HG03064 (cell line): Measurements from ENCODE around the gene EIF3B.
"Not testable (repeated sequence)": the region's sequence is repeated elsewhere in the genome, so short reads cannot be mapped to it uniquely, and the experiment has no call there.

Source experiments
- ATAC-seq: cut with Tn5 transposase; IDR thresholded peaks from one replicate; pipeline ENCODE4 v1.9.1; 2021; ENCODE audit warnings: low read depth; ENCODE audit not compliant: unreplicated experiment

The EIF3B gene

DNA sequence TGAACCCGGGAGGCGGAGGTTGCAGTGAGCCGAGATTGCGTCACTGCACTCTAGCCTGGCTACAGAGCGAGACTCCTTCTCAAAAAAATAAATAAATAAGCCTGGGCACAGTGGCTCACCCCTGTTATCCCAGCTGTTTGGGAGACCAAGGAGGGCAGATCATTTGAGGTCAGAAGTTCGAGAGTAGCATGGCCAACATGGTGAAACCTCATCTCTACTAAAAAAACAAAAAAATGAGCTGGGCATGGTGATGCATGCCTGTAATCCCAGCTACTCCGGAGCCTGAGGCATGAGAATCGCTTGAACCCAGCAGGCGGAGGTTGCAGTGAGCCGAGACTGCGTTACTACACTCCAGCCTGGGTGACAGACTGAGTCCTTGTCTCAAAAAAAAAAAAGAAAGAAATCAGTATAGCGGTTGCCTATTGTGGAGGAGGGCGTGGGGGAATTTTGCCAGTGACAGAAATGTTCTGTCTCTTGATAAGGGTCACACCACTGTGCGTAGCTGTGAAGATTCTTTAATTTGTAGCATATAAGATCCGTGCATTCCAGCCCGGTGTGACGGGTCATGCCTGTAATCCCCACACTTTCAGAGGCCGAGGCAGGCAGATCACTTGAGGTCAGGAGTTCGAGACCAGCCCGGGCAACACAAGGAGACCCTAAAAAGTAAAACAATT is 17.9 kb upstream of the EIF3B start:
- no peak for ATAC-seq

DNA sequence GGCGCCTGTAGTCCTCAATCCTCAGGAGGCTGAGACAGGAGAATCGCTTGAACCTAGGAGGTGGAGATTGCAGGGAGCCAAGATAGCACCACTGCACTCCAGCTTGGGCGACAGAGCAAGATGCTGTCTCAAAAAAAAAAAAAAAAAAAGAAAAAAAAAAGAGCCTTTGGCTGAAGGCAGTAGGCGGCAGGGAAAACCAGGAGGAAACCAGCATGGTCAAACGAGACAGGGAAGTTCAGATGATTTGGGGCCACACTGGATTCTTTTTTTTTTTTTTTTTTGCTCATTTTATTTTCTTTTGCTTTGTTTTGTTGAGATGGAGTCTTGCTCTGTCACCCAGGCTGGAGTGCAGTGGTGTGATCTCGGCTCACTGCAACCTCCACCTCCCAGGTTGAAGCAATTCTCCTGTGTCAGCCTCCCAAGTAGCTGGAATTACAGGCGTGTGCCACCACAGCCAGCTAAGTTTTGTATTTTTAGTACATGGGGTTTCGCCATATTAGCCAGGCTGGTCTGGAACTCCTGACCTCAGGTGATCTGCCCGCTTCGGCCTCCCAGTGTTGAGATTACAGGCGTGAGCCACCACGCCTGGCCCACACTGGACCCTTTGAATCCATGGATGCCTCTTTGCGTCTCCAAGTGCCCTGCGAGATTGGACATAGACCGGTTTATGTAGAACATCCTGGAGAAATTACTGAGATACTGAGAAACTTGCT is 7.1 kb upstream of the EIF3B start:
- ATAC-seq: not testable (repeated sequence)

DNA sequence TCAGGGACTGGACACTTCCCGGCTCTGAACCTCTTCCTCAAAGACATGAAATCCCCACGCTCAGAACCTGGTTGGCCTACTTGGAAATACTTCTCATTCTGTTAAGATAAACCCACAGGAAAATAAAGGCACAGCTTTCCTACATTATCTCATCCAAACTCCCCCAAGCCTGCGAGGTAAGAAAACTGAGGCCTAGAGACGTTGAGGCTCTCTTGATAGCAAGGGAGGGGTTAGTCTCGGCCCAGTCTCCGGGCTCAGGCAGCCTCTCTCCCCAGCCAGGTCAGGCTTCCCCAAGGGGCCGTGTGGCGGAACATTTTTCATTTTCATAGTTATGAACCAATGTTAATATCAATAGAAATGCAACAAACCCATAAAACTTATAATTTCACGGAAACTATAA is 4.6 kb upstream of the EIF3B start:
- ATAC-seq: no peak

DNA sequence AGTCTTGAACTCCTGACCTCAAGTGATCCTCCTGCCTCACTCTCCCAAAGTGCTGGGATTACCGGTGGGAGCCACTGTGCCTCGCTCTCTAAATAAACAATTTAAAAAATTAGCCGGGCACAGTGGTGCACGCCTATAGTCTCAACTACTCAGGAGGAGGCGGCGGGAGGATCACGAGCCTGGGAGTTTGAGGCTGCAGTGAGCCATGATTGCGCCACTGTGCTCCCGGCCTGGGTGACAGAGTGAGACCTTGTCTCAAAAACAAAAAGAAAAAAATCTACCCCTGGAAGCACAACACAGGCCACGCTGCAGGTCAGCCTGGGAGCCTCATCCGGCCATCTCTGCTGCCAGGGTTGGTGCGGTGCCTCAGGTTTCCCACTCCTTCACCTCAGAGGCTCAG is 3.8 kb upstream of the EIF3B start:
- no peak for ATAC-seq

DNA sequence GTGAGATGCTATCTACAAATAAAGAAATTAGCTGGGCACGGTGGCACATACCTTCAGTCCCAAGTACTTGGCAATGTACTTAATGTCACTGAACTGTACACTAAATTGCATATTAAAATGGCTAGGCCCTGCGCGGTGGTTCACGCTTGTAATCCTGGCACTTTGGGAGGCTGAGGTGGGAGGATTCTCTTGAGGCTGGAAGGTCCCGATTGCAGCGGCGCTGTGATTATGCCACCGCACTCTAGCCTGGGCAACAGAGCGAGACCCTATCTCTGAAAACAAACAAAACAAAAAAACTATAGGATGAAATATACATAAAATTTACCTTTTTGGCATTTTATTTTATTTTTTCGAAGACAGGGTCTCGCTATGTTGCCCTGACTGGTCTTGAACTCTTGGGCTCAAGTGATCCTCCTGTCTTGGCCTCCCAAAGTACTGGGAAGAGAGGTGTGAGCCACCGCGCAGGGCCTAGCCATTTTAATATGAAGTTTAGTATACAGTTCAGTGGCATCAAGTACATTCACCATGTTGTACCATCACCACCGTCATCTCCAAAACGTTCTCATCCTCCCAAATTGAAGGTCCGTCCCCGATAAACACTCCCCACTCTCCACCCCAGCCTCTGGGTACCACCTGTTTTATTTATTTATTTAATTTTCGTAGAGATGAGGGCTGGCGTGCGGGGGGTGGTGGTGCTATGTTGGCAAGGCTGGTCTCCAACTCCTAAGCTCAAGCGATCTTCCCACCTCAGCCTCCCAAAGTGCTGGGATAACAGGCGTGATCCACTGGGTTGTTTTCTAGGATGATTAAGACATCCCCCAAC is 1.3 kb upstream of the EIF3B start:
- ATAC-seq: no peak

DNA sequence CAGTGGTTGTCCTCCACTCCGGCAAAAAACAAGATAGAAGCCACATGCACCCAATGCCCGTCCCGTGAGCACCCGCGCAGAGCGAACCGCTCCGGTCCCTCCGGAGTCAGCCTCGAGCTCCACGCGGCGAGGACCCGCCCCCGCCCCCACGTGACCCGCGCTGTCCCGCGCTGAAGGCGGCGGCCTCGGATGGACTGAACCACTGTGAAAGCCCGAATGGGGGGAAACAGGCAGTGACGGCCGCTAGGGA is 766 bp upstream of the EIF3B start:
- peak; percentile 43 for ATAC-seq

DNA sequence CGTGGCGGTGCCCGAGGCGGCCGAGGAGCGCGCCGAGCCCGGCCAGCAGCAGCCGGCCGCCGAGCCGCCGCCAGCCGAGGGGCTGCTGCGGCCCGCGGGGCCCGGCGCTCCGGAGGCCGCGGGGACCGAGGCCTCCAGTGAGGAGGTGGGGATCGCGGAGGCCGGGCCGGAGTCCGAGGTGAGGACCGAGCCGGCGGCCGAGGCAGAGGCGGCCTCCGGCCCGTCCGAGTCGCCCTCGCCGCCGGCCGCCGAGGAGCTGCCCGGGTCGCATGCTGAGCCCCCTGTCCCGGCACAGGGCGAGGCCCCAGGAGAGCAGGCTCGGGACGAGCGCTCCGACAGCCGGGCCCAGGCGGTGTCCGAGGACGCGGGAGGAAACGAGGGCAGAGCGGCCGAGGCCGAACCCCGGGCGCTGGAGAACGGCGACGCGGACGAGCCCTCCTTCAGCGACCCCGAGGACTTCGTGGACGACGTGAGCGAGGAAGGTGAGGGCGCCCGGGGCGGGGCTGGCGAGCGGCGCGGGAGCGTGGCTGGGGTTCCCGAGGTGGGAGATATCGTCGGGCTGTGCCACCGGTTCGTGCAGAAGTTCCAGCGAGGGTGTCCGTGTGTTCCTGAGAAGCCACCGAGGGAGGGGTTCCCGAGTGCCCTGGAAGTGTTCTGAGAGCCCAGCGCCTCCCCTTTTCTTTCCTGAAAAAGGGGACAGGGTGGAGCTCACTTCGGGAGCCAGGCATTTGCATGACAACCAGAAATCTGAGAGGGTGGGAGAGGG is 495 bp downstream of the EIF3B start:
- peak; percentile 13 for ATAC-seq

DNA sequence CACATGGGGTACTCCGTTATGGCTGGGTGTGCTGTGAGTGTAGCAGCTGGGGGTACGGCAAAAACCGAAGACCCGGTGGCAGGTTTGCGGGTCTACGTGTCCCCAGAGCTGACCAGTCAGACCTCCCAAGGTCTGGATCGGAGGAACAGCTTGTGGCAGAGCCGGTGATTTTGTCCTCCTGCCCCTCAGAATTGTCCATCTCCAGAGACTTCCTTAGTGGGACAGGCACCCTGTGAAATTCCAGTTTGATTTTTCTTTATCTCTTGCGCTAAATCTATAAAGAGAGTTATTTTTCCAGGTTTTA is 1.0 kb downstream of the EIF3B start:
- no peak for ATAC-seq

DNA sequence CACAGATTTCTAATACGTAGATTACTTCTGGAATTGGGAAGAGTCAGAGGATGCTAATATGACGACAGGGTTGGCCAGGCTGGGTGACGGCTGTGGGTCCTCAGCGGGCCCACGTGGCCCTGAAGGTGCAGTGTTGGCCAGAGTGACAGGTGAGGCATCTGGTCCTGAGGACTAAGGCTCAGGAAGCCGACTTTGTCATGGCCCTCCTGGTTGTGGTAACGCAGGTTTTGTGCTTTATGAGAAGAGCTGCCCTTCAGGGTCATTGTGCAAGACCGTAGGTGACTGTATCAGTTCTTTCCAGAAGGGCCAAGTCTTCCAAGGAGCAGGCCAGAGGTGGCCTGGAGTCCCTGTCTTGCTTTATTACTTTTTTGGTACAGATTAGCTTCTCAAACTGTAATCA is 2.5 kb downstream of the EIF3B start:
- no peak for ATAC-seq

DNA sequence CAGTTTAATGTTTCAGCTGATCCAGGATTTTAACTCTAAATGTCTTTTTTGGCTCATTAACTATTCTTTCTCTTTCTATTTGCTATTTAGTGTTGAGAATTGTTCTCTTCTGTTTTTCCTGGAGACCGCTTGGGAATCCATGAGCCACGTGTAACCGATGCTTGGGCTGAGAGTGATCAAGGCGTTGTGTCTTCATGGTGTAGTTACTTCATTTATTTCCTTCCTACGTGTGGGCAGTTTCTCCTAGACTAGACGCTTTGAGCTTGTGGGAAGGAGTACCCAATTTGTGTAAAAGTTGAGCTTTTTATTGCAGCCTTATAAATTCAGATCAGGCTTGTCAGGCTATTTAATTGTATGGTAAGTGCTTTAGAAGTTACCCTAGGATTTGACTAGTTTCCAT is 2.9 kb downstream of the EIF3B start:
- no peak for ATAC-seq

DNA sequence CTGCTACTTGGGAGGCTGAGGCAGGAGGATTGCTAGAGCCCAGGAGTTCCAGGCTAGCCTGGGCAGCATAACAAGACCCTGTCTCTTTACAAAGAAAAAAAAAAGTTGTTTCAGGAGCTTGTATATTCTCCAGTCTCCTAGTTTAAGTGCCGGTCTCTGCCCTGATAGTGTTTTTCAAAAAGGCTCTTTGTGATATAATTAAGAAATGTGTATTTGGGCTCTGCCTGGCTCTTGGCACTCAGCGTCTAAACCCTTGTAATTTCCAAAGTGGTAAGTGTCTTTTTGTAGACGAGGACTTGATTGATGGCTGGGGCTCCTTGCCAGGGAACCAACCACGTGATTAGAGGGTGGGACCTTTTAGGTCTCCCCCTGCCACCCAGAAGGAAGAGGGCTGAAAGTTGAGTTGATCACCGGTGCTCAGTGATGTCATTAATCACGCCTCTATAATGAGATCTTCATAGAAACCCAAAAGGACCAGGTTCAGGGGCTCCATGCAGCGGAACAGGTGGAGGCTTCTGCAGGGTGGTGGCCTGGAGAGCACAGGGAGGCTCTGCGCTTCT is 4.4 kb downstream of the EIF3B start:
- ATAC-seq: no peak

DNA sequence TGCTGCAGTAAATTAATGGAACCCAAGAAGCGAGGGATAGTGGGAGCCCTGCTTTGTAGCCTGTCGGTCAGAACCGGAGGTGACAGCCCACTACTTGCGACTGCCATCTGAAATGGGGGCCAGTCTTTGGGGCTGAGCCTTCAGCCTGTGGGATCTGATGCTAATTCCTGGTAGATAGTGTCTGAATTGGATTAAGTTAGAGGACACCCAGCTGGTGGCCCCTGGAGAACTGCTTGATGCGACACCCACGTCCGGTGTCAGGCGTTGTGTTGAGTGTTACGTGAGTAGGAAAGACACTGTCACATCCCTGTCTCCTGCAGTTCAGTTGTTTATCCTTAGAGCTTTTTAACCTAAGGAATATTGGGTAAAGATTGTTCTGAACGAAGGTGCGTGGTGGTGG is 5.0 kb downstream of the EIF3B start:
- ATAC-seq: no peak

DNA sequence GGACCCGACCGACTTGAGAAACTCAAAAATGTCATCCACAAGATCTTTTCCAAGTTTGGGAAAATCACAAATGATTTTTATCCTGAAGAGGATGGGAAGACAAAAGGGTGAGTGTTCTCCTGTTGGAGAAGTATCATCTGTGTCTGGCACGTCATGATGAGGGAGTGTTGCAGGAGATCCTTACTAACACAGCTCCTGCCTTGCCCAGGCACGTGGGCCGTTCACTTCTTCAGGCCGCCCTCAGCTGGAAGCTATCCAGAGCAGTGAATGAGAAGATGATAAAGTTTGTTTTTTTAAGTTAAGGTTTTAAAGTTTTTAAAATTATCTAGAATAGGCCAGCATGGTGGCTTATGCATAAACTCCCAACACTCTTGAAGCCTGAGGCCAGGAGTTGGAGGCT is 6.2 kb downstream of the EIF3B start:
- ATAC-seq: no peak

DNA sequence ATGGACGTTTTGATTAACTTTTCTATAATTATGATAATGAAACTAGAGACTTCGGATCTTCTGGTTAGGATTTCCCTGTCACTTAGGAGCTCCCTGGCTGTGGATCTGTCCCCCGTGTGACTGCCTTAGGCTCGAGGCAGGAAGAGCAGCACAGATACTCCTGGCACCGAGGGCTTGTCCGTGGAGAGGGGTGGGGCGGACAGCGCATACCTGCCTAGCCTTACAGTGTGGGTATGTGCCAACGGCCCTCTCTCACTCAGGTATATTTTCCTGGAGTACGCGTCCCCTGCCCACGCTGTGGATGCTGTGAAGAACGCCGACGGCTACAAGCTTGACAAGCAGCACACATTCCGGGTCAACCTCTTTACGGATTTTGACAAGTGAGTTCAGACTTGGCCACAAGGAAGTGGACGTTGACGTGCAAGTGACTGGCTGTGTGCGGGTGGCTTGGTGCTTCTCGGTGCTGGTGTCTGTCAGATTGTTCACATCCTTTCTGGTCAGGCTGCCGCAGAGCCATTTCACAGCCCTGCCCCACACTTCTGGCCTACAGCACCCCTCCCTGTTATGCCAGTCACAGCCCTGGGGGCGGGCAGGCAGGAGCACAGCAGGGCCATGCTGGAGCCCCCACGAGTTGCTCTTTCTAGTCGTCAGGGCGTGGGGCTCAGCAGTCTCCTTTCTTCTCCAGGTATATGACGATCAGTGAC is 7.9 kb downstream of the EIF3B start:
- ATAC-seq: no peak

DNA sequence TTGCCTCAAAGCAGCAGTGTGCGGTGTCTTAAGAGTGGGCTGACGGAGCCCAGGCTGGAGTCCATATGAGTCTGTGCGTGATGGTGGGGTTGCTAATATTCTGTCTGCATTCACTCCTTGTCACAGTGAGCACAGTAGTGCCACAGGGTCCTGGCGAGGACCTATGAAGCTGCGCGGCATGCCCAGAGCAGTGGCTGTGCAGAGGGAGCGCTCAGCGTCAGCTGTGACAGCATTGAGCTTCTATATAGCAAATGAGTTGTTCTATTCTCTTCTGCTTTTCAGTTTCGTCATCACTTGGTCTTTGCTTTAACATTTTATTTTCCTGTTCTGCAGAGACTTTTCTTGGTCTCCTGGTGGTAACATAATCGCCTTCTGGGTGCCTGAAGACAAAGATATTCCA is 14.5 kb downstream of the EIF3B start:
- ATAC-seq: no peak

DNA sequence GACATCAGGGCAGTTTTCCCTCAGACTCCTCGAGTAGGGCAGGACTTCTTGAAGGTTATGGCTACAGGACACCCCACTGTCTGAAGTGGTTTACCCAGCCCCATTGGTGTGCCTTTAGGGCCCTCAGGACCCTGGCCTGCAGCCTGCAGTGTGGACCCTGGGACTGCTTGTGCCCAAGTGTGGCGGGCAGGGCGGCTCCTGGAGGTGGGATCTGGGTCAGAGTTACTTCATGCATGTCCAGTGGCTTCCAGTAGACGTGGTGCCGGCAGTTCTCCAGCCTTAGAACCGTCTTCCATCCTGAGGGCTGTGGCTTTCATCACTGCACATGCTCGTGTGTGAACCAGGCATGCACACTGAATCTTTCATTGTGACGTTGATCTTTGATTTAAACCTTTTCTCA is 16.7 kb downstream of the EIF3B start:
- ATAC-seq: no peak

DNA sequence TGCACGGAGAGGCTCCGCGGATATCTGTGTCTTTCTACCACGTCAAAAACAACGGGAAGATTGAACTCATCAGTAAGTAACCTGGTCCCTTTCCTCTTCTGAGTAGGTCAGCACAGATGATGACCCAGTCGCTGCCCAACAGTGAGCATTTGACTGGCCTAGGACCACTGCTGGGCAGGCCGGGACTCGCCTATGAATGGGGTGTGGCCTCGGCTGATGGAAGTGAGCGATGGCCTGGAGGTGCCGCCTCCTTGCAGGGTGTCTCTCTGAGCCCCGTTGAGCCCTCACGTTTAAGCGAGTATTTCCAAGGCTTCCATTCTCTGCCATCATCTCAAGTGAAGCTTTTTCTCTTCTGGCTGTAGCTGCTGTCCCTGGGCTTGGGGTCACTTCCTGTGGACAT is 18.1 kb downstream of the EIF3B start:
- no peak for ATAC-seq

DNA sequence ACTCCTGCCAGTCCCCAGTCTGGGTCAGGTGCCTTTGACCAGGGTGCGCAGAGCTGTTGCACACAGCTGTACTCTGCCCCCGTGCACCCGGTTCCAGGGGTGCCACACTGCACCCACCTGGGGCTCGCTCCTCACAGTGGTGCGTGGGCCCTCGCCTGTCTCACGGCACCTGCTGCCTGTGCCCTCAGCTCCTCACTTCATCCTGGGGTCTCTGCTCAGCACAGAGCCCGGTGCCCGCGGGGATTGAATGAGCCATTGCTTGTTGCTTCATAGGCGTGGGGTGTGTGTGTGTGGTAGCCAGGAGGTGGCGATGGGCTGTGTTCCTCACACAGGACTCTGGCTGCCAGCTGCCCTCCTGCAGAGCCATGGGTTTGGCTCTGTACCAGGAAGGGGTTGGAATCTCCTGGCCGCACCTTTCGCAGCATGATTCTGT is 18.5 kb downstream of the EIF3B start:
- no peak for ATAC-seq

DNA sequence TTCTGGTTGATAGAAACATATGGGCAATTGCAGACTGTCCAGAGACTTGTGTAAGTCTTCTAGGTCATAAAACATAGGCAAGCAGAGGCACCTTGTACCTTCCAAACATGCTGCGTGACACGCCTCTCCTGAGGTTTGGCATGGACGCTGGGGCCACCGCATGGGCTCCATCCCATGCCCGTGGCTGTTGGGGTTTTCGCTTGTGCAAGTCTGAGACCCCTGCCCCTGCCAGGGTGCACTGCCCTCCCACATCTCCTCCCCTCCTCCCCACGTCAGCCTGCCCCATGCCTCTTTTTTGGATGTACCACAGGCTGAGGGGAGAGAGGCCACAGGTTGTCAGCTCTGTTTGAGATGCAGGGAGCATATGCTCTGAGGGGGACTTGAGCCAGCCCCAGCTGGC is 19.0 kb downstream of the EIF3B start:
- ATAC-seq: no peak

DNA sequence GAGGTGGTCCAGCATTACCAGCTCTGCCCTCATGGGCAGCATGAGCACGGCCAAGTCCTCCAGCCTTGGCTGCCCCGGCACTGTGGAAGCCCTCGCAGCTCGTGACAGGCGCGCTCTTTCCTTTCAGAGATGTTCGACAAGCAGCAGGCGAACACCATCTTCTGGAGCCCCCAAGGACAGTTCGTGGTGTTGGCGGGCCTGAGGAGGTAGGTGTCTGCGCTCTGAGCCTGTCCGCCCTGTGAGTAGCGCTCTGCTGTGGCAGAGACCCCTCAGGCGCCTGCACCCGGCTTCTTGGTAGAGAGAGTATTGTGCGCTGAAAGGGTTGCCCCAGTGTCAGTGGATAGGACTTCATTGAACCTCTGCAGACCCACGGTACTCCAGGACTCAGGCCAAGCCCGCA is 19.8 kb downstream of the EIF3B start:
- ATAC-seq: no peak
